Ascending aorta (tissue), 2 donors: Measurements from ENCODE around the gene UTP25. TPM values are rescaled to one million over a fixed set of nuclear protein-coding genes. Genes with fewer than 3 reads are reported as not detected.

ENCODE experiments used
- DNase-seq, 2 donors: peaks; one replicate each; pipeline ENCODE4 v3.0.0-alpha.2; 2019; ENCODE audit warnings: low spot score in 2 of 2
- H3K27ac ChIP-seq, 2 donors: fragments of 200-600 bp; sonication (generic); one replicate each; pipeline ENCODE4 v1.5.1; 2016 to 2017; ENCODE audit warnings: mild to moderate bottlenecking in 1 of 2
- H3K27me3 ChIP-seq: fragments of 200-600 bp; sonication (generic); one replicate; pipeline ENCODE4 v1.5.1; 2017
- H3K36me3 ChIP-seq, 2 donors: fragments of 200-600 bp; sonication (generic); one replicate each; pipeline ENCODE4 v1.5.1; 2016
- H3K4me1 ChIP-seq, 2 donors: fragments of 200-600 bp; sonication (generic); one replicate each; pipeline ENCODE4 v1.5.1; 2016 to 2017; ENCODE audit warnings: mild to moderate bottlenecking in 1 of 2
- H3K4me3 ChIP-seq, 2 donors: fragments of 200-600 bp; sonication (generic); one replicate each; pipeline ENCODE4 v1.5.1; 2016 to 2017; ENCODE audit warnings: mild to moderate bottlenecking in 1 of 2
- H3K9me3 ChIP-seq, 2 donors: fragments of 200-600 bp; sonication (generic); one replicate each; pipeline ENCODE4 v1.5.1; 2016
- CTCF ChIP-seq, 3 experiments: fragments of 200-600 bp in 2 of 3; fragments of 450-650 bp in 1 of 3; sonication (generic) in 2 of 3; IDR thresholded peaks; one replicate each; pipeline ENCODE4 v1.5.1; 2016 to 2019; ENCODE audit warnings: antibody characterized with exemption in 3 of 3, mild to moderate bottlenecking in 1 of 3, moderate library complexity in 1 of 3
- intact Hi-C: fragments of 100-400 bp; cut with DNase I; formaldehyde crosslinking; loops from one replicate; pipeline ENCODE4 v1.15.1; 2023
- total RNA-seq: library from RNA; depleted of rRNA; stranded (reverse); fragments of >200 nt; gene quantifications from one replicate; pipeline ENCODE4 v1.1.0, GENCODE V29; 2016

Gene UTP25
- total RNA-seq, 1 donor from 2014 or later = 3.6 TPM

- H3K4me3 ChIP-seq = no peak overlapping the region
- no peaks in the 10 kb centered on the region for H3K9me3 ChIP-seq
- H3K27ac ChIP-seq = no peak overlapping the region
- DNase-seq = no peak
- no peaks in the 10 kb centered on the region for H3K4me1 ChIP-seq
- no peak for TF ChIP-seq CTCF (IDR thresholded peaks at IDR 0.05)
- H3K27me3 ChIP-seq = no peaks in the 10 kb centered on the region
- no peaks in the 10 kb centered on the region for H3K36me3 ChIP-seq
- intact Hi-C loops = no loop called here
Observed at GRCh38 chr1:209863766-209864485, 36.2 kb downstream of the UTP25 start.

- DNase-seq = no peak
- Histone ChIP-seq H3K4me1 (no peaks in the 10 kb centered on the region), H3K4me3 (no peak overlapping the region), H3K9me3 (no peaks in the 10 kb centered on the region), H3K27me3 (no peaks in the 10 kb centered on the region), H3K27ac (no peak overlapping the region), H3K36me3 (no peaks in the 10 kb centered on the region)
- TF ChIP-seq CTCF (IDR thresholded peaks at IDR 0.05) = no peak
- intact Hi-C loops = no loop called here
Observed at GRCh38 chr1:209866201-209866600, 38.4 kb downstream of the UTP25 start.

- intact Hi-C loops = no loop called here
- Histone ChIP-seq H3K4me1 (no peaks in the 10 kb centered on the region), H3K9me3 (no peaks in the 10 kb centered on the region), H3K4me3 (no peak overlapping the region), H3K27me3 (no peaks in the 10 kb centered on the region), H3K27ac (no peak overlapping the region), H3K36me3 (no peaks in the 10 kb centered on the region)
- no peak for DNase-seq
- no peak for TF ChIP-seq CTCF (IDR thresholded peaks at IDR 0.05)
Observed at GRCh38 chr1:209869291-209870149, 41.7 kb downstream of the UTP25 start.

GRCh38 chr1:209870151-209870831 lies 42.5 kb downstream of the UTP25 start:
- no peak for DNase-seq
- H3K27ac ChIP-seq = no peak overlapping the region
- intact Hi-C loops = no loop called here

More at GRCh38 chr1:209870151-209870831, 42.5 kb downstream of the UTP25 start:
- Histone ChIP-seq H3K27me3 (no peaks in the 10 kb centered on the region), H3K4me1 (no peaks in the 10 kb centered on the region), H3K9me3 (no peaks in the 10 kb centered on the region), H3K36me3 (no peaks in the 10 kb centered on the region), H3K4me3 (no peak overlapping the region)
- TF ChIP-seq CTCF (IDR thresholded peaks at IDR 0.05) = no peak
